ENCODE results near the gene IL1RAP. TPM values are rescaled to one million over a fixed set of nuclear protein-coding genes. Genes with fewer than 3 reads are reported as not detected.

IL1RAP gene
- total RNA-seq, 1 donor: 14.6 TPM

DNA sequence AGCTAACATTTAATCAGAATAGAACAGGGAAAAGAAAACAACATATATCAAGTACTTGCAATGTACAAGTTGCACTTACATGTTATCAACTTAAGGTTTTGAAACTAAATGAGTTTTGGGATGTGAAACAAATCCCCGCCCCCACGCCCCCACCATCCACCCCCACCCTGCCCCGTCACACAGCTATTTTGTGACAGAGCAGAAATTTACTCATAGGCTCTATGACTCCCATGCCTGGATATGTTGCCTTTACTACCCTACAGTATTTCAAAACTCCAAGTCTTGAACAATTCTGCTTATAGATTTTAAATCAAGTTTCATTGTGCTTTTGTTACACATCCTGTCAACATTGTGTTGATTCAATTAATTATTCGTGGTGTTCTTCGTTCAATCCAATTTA is 18.1 kb upstream of the IL1RAP start:
- TF ChIP-seq, protein P1, sequence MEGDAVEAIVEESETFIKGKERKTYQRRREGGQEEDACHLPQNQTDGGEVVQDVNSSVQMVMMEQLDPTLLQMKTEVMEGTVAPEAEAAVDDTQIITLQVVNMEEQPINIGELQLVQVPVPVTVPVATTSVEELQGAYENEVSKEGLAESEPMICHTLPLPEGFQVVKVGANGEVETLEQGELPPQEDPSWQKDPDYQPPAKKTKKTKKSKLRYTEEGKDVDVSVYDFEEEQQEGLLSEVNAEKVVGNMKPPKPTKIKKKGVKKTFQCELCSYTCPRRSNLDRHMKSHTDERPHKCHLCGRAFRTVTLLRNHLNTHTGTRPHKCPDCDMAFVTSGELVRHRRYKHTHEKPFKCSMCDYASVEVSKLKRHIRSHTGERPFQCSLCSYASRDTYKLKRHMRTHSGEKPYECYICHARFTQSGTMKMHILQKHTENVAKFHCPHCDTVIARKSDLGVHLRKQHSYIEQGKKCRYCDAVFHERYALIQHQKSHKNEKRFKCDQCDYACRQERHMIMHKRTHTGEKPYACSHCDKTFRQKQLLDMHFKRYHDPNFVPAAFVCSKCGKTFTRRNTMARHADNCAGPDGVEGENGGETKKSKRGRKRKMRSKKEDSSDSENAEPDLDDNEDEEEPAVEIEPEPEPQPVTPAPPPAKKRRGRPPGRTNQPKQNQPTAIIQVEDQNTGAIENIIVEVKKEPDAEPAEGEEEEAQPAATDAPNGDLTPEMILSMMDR (IDR thresholded peaks at IDR 0.05; ENCODE audit: insufficient read depth, low read length): no peak
- no peak overlapping the region for H3K4me3 ChIP-seq (ENCODE audit: low read depth, low read length)
- DNase-seq (ENCODE audit: low read depth): no peak

GRCh38 chr3:190496859-190497258 is 17.0 kb upstream of the IL1RAP start:
- DNase-seq (ENCODE audit: low read depth): no peak

GRCh38 chr3:190497811-190498210 is 16.1 kb upstream of the IL1RAP start:
- TF ChIP-seq, protein P1 (IDR thresholded peaks at IDR 0.05; ENCODE audit: insufficient read depth, low read length): no peak
- no peak for DNase-seq (ENCODE audit: low read depth)
- no peak overlapping the region for H3K4me3 ChIP-seq (ENCODE audit: low read depth, low read length)

More at GRCh38 chr3:190496859-190497258, 17.0 kb upstream of the IL1RAP start:
- TF ChIP-seq, protein P1 (IDR thresholded peaks at IDR 0.05; ENCODE audit: insufficient read depth, low read length): no peak
- H3K4me3 ChIP-seq (ENCODE audit: low read depth, low read length): no peak overlapping the region

- DNase-seq (ENCODE audit: low read depth): no peak
- no peak overlapping the region for H3K4me3 ChIP-seq (ENCODE audit: low read depth, low read length)
- TF ChIP-seq, protein P1 (IDR thresholded peaks at IDR 0.05; ENCODE audit: insufficient read depth, low read length): no peak
Measured at GRCh38 chr3:190498293-190498692, 15.6 kb upstream of the IL1RAP start.

- DNase-seq (ENCODE audit: low read depth): no peak
- H3K4me3 ChIP-seq (ENCODE audit: low read depth, low read length): no peak overlapping the region
- TF ChIP-seq, protein P1 (IDR thresholded peaks at IDR 0.05; ENCODE audit: insufficient read depth, low read length): no peak
Measured at GRCh38 chr3:190499122-190499521, 14.8 kb upstream of the IL1RAP start.

- TF ChIP-seq, protein P1 (IDR thresholded peaks at IDR 0.05; ENCODE audit: insufficient read depth, low read length): no peak
- no peak overlapping the region for H3K4me3 ChIP-seq (ENCODE audit: low read depth, low read length)
- DNase-seq (ENCODE audit: low read depth): no peak
Measured at GRCh38 chr3:190502946-190503345, 10.9 kb upstream of the IL1RAP start.
